Measurements from ENCODE around the gene WNT7A.

DNA sequence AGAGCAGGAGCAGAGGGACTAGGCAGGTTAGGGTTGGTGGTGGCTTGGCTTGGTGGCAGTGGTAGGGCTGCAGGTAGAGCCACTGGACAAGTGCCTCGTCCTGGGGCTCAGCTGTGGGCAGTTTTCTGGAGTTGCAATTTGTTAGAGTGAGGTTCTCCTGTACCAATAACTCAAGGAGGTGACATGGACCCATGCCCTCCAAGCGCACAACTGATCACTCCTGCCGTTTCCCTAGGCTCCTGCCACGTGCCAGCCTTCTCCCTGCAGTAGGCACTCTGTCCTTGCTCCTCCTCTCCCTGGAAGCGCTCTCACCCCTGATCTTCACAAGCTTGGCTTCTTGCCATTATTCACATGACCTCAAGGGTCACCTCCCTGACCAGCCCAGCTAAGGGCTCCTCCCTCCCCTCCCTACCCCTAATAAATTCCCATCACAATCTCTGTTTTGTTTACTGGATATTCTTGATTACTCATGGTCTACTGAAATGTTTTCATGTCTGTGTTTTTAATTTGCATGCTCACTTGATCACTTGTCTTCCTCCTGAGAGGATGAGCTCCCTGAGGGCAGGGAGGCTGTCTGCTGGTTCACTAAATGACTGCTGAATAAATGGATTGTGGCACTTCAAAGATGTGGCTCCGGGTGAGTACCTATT is 3.3 kb downstream of the WNT7A start:
- TF ChIP-seq, protein P1, sequence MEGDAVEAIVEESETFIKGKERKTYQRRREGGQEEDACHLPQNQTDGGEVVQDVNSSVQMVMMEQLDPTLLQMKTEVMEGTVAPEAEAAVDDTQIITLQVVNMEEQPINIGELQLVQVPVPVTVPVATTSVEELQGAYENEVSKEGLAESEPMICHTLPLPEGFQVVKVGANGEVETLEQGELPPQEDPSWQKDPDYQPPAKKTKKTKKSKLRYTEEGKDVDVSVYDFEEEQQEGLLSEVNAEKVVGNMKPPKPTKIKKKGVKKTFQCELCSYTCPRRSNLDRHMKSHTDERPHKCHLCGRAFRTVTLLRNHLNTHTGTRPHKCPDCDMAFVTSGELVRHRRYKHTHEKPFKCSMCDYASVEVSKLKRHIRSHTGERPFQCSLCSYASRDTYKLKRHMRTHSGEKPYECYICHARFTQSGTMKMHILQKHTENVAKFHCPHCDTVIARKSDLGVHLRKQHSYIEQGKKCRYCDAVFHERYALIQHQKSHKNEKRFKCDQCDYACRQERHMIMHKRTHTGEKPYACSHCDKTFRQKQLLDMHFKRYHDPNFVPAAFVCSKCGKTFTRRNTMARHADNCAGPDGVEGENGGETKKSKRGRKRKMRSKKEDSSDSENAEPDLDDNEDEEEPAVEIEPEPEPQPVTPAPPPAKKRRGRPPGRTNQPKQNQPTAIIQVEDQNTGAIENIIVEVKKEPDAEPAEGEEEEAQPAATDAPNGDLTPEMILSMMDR (IDR thresholded peaks at IDR 0.05), result no peak
- TF ChIP-seq EZH2 (IDR thresholded peaks at IDR 0.05; ENCODE audit: borderline replicate concordance, insufficient read depth, low read depth, low read length, poor library complexity, severe bottlenecking), result no peak

Data from B cell (primary cell).